Gastroesophageal sphincter (tissue), 4 donors: ENCODE measurements around the gene ILK. TPM values are rescaled to one million over a fixed set of nuclear protein-coding genes. Genes with fewer than 3 reads are reported as not detected.

Experiments
- ATAC-seq: fragments of 150-250 bp; one replicate; pipeline ENCODE4 v1.9.1; 2016; ENCODE audit warnings: mild to moderate bottlenecking, moderate library complexity
- H3K27ac ChIP-seq, 4 donors: fragments of 200-600 bp; sonication (generic) in 3 of 4; 1 replicate in 3 of 4; 2 replicates in 1 of 4; pipeline ENCODE4 v1.5.1; 2016 to 2019
- H3K27me3 ChIP-seq: fragments of 200-600 bp; sonication (generic); one replicate; pipeline ENCODE4 v1.5.1; 2019
- H3K36me3 ChIP-seq, 2 donors: fragments of 200-600 bp; sonication (generic); one replicate each; pipeline ENCODE4 v1.5.1; 2019; ENCODE audit warnings: control low read depth in 1 of 2
- H3K4me1 ChIP-seq, 3 donors: fragments of 200-600 bp; sonication (generic); 1 replicate in 2 of 3; 2 replicates in 1 of 3; pipeline ENCODE4 v1.5.1; 2016 to 2019; ENCODE audit warnings: control low read depth in 2 of 3
- H3K4me3 ChIP-seq, 2 donors: fragments of 200-600 bp; sonication (generic); one replicate each; pipeline ENCODE4 v1.5.1; 2019; ENCODE audit warnings: mild to moderate bottlenecking in 1 of 2, moderate library complexity in 1 of 2
- H3K9me3 ChIP-seq, 3 donors: fragments of 200-600 bp; sonication (generic); one replicate each; pipeline ENCODE4 v1.5.1; 2017 to 2019; ENCODE audit warnings: control low read depth in 2 of 3
- CTCF ChIP-seq, 4 experiments: fragments of 200-600 bp in 2 of 4; fragments of 450-650 bp in 2 of 4; sonication (generic) in 1 of 4; IDR thresholded peaks; one replicate each; pipeline ENCODE4 v1.5.1; 2017 to 2019; ENCODE audit warnings: antibody characterized with exemption in 4 of 4, mild to moderate bottlenecking in 2 of 4, moderate library complexity in 2 of 4
- EP300 ChIP-seq: sonication (generic); formaldehyde crosslinking; IDR thresholded peaks from one replicate; pipeline ENCODE4 v1.6.1; 2017; ENCODE audit warnings: antibody characterized with exemption, mild to moderate bottlenecking
- POLR2A ChIP-seq, 2 donors: fragments of 450-650 bp; IDR thresholded peaks; one replicate each; pipeline ENCODE4 v1.6.1; 2017; ENCODE audit warnings: antibody characterized with exemption in 2 of 2, mild to moderate bottlenecking in 2 of 2, moderate library complexity in 1 of 2
- POLR2AphosphoS5 ChIP-seq: sonication (generic); formaldehyde crosslinking; IDR thresholded peaks from one replicate; pipeline ENCODE4 v1.6.1; 2017; ENCODE audit warnings: antibody characterized with exemption
- WGBS, 2 donors: methylation state at CpG; one replicate each; pipeline ENCODE4 v1.1.5; 2018; ENCODE audit warnings: low coverage in 1 of 2; 5-methylcytosine and 5-hydroxymethylcytosine counted together
- total RNA-seq, 4 donors: library from RNA; depleted of rRNA; stranded (reverse); fragments of >200 nt; gene quantifications; one replicate each; pipeline ENCODE4 v1.1.0, GENCODE V29; 2016

The ILK gene
- total RNA-seq, 4 donors from 2014 or later = 395 to 658 (median 466) TPM

DNA sequence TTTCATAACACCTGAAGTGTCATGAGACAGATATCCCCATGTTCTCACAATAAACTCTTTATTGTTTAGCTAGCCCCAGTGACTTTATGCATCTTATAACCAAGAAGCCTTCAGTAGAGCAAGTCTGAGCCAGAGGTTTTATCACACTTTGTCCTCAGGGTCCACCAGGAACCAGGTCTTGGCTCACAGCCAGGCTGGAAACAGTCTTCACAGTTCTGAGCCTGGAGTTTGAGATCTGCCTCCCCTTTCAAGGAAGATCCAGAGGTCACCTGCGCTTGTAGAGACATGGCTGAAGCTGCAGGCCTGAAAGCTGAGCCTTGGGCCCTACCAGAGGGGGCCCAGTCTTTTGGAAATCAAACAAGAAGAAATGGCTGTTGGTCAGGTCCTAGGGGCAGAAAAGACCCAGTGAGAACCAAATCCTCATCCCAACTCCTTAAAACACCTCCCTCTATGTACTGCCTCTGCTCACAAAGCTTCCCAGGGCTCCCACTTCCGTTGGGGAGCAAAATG, 3.6 kb upstream of the ILK start:
- no peak for ATAC-seq
- Histone ChIP-seq H3K36me3 (peaks cover 3 to 45% of the 10 kb centered on the region in 2 donors), H3K27me3 (no peaks in the 10 kb centered on the region), H3K4me3 (no peak overlapping the region), H3K9me3 (no peaks in the 10 kb centered on the region), H3K27ac (peak overlapping the region in 1 of 4 donors; percentile 31), H3K4me1 (peaks cover 12 to 79% (median 28%) of the 10 kb centered on the region in 3 donors)
- no peak for TF ChIP-seq EP300
- no peak for TF ChIP-seq POLR2AphosphoS5
- WGBS, 2 donors = 86% methylated on average over 1 of the region's 2 CpGs; no CpG with 5 or more reads in 1 of the 2 donors

GRCh38 chr11:6601041-6601461, 2.5 kb upstream of the ILK start:
- no peak overlapping the region for H3K4me3 ChIP-seq
- H3K27me3 ChIP-seq = no peaks in the 10 kb centered on the region
- WGBS, 2 donors = 100% methylated on average over 1 of the region's 13 CpGs; no CpG with 5 or more reads in 1 of the 2 donors
- H3K4me1 ChIP-seq = peaks cover 10 to 85% (median 27%) of the 10 kb centered on the region in 3 donors
- no peaks in the 10 kb centered on the region for H3K9me3 ChIP-seq
- no peak for ATAC-seq
- TF ChIP-seq EP300 = no peak
- no peak for TF ChIP-seq POLR2AphosphoS5
- no peak for TF ChIP-seq CTCF (IDR thresholded peaks at IDR 0.05)
- TF ChIP-seq POLR2A (IDR thresholded peaks at IDR 0.05) = no peak
- peaks cover 3 to 45% of the 10 kb centered on the region in 2 donors for H3K36me3 ChIP-seq
- H3K27ac ChIP-seq = no peak overlapping the region

DNA sequence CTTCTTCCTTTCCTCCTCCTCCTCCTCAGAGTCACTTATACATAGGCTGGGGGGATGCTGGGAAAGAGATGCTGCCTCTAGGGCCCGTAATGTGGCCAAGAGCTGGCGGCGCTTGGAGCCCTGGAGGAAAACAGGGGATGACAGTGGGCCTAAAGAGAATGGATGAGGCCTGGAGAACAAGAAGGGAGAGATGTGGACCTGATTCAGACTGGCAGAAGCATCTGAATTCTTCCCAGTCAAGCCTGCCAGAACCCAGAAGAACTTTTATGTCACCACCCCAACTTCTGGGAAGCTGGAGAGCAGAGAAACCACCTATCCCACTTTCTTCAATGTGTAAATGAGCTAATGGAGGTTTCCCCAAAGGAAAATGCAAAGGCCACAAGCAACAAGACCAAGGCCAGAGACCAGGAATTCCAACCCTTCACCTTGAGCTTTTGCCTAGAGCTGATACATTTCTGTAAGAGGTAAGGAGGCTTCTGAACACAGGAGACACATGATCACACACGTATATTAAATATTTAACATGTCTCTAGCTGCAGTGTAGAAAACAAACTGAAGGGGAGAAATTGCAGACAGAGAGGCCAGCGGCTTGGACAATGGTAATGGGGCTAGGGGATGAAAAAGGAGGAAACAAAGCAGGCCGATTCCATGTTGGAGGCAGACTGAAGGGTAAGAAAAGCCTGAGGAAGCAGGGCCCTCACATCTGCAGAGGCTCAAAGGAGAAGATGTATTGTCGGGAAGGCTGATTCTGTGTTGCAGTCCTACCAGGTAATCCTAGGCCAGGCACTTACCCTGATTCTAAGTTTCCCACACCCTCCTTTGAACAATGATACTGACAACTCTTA, 1.3 kb upstream of the ILK start:
- Histone ChIP-seq H3K4me1 (peaks cover 2 to 85% (median 23%) of the 10 kb centered on the region in 3 donors), H3K27me3 (no peaks in the 10 kb centered on the region), H3K36me3 (peaks cover 3 to 45% of the 10 kb centered on the region in 2 donors), H3K9me3 (no peaks in the 10 kb centered on the region), H3K27ac (peak overlapping the region; percentile 98 to 99 (median 98)), H3K4me3 (peak overlapping the region; percentile 91 to 93)
- TF ChIP-seq POLR2AphosphoS5 = no peak
- TF ChIP-seq CTCF (IDR thresholded peaks at IDR 0.05) = no peak
- TF ChIP-seq POLR2A (IDR thresholded peaks at IDR 0.05) = no peak
- no peak for TF ChIP-seq EP300
- ATAC-seq = no peak
- WGBS, 2 donors = 30 to 44% methylated on average over 5 to 6 of the region's 7 CpGs

DNA sequence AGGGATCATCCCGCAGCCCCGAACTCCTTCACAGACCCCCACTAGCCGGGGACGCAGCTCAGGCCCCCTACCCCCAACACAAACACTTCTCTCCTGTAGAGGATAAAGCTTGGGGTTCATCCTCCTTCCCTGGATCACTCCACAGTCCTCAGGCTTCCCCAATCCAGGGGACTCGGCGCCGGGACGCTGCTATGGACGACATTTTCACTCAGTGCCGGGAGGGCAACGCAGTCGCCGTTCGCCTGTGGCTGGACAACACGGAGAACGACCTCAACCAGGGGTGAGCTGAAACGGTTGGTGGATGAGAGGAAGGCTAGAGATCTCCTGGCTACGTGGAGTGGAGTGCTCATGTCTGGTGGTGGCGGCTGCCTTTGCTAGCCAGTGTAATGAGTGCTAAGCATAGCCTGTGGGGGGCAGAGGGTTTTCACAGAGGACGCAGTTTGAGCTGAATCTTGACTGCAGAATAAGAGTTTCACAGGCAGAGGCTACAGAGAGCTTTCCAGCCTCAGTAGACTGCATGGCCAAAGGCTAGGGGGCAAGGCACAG, 580 bp downstream of the ILK start:
- ATAC-seq = peak; percentile 17
- TF ChIP-seq CTCF (IDR thresholded peaks at IDR 0.05) (peak in 3 of 4 experiments; percentile 18 to 46 (median 19)), POLR2A (IDR thresholded peaks at IDR 0.05) (peak; percentile 14 to 23), POLR2AphosphoS5 (peak; percentile 45), EP300 (no peak)
- Histone ChIP-seq H3K4me3 (peak overlapping the region; percentile 91 to 93), H3K9me3 (no peaks in the 10 kb centered on the region), H3K4me1 (peaks cover 7 to 85% (median 42%) of the 10 kb centered on the region in 3 donors), H3K36me3 (peaks cover 4 to 45% of the 10 kb centered on the region in 2 donors), H3K27me3 (no peaks in the 10 kb centered on the region), H3K27ac (peak overlapping the region; percentile 98 to 99 (median 98))
- 0% methylated on average over 1 of the region's 20 CpGs; no CpG with 5 or more reads in 1 of the 2 donors for WGBS, 2 donors

- Histone ChIP-seq H3K4me1 (peaks cover 7 to 85% (median 43%) of the 10 kb centered on the region in 3 donors), H3K9me3 (no peaks in the 10 kb centered on the region), H3K36me3 (peaks cover 4 to 45% of the 10 kb centered on the region in 2 donors), H3K4me3 (peak overlapping the region; percentile 91 to 93), H3K27ac (peak overlapping the region; percentile 98 to 99 (median 98)), H3K27me3 (no peaks in the 10 kb centered on the region)
- ATAC-seq = no peak
- 0 to 3% methylated on average over 3 of the region's 3 CpGs for WGBS, 2 donors
- no peak for TF ChIP-seq EP300
Measured at GRCh38 chr11:6604790-6605189, 1.2 kb downstream of the ILK start.
